Measurements from ENCODE around the gene GRID2IP. TPM values are rescaled to one million over a fixed set of nuclear protein-coding genes. Genes with fewer than 3 reads are reported as not detected.

GRID2IP gene
- total and polyA plus RNA-seq, 10 of the 15 experiments (the other 5 are each of a cell fraction or from before 2014, with no cell fraction given): not detected

GRCh38 chr7:6479067-6479466, 72.2 kb downstream of the GRID2IP start:
- no peak for FAIRE-seq
- Histone ChIP-seq H3K4me1 (ENCODE audit: control insufficient read depth, insufficient read depth, low read length) (peaks cover 28% of the 10 kb centered on the region), H2AFZ (ENCODE audit: control insufficient read depth, low read depth, low read length) (no peak overlapping the region), H3K79me2 (ENCODE audit: control insufficient read depth, insufficient read depth, low read length) (peaks cover 90% of the 10 kb centered on the region), H3K27ac (ENCODE audit: control insufficient read depth, insufficient read depth) (no peak overlapping the region), H3K27me3 (replicated peaks in 1 of 2; ENCODE audit: control insufficient read depth in 2 of 2, insufficient read depth in 2 of 2, low read length in 1 of 2) (no peaks in the 10 kb centered on the region), H3K4me2 (ENCODE audit: control insufficient read depth, insufficient read depth) (no peak overlapping the region), H3K36me3 (ENCODE audit: control insufficient read depth in 2 of 2, insufficient read depth in 2 of 2, low read length in 1 of 2) (peaks cover 0 to 20% of the 10 kb centered on the region in 2 experiments), H3K4me3 (no peak overlapping the region; the same call in 1 of the 2 replicates), H4K20me1 (ENCODE audit: control insufficient read depth, insufficient read depth) (peaks cover 6% of the 10 kb centered on the region), H3K9me3 (replicated peaks; ENCODE audit: control insufficient read depth, insufficient read depth, low read length) (no peaks in the 10 kb centered on the region), H3K9ac (ENCODE audit: control insufficient read depth, insufficient read depth, low read length) (no peak overlapping the region)
- intact Hi-C loops (cut with micrococcal nuclease; ENCODE audit: unreplicated experiment) (no loop called here), in situ Hi-C loops (cut with MboI) (no loop called here)
- SMC1A ChIA-PET (ENCODE audit: uncharacterized antibody, unreplicated experiment): interaction anchor here (1.5 kb wide), 2 partner anchors 12 to 31 kb away, joined by 4 to 5 read pairs; partner anchors contain the start of gene DAGLB
- WGBS (ENCODE audit: insufficient coverage, insufficient replicate concordance, low lambda C conversion rate, missing lambda C conversion rate): 1% methylated on average over 8 of the region's 8 CpGs
- DNase-seq (ENCODE audit: low read depth, low spot score): no peak
- RAD21 ChIA-PET (ENCODE audit: unreplicated experiment): no interaction called here
- TF ChIP-seq KDM1A (IDR thresholded peaks at IDR 0.05; ENCODE audit: borderline replicate concordance): no peak
- TF ChIP-seq NFIC (IDR thresholded peaks at IDR 0.05; ENCODE audit: low read depth, low read length): no peak
- TF ChIP-seq YBX1 (IDR thresholded peaks at IDR 0.05): no peak
- TF ChIP-seq WRNIP1 (IDR thresholded peaks at IDR 0.05; ENCODE audit: borderline replicate concordance, low read depth, low read length): no peak
- TF ChIP-seq SKIL (IDR thresholded peaks at IDR 0.05; ENCODE audit: low read depth, poor library complexity, severe bottlenecking): no peak
- no peak for TF ChIP-seq ASH2L (IDR thresholded peaks at IDR 0.05; ENCODE audit: borderline replicate concordance, low read depth)
- CTCF ChIA-PET: interaction anchor here (1.2 to 1.4 kb wide), 2 partner anchors 31 to 482 kb away, joined by 3 to 4 read pairs; no protein-coding TSS in a partner anchor
- POLR2A ChIA-PET: interaction anchor here (0.9 kb wide), 1 partner anchor 97 kb away, joined by 3 read pairs; no protein-coding TSS in a partner anchor
- no peak for ATAC-seq
- no TSS peak for BruUV-seq (replicated peaks)

Measured in GM12878 (cell line).